PC-3 (cell line): ENCODE data around the gene GOLGB1. TPM values are rescaled to one million over a fixed set of nuclear protein-coding genes. Genes with fewer than 3 reads are reported as not detected.

Source experiments
- ATAC-seq: fragments of 200-7000 bp; cut with Tn5 transposase; 2 replicates; pipeline ENCODE4 v1.9.1; 2020; ENCODE audit warnings: mild to moderate bottlenecking, moderate library complexity
- BruUV-seq: library from RNA; stranded (reverse); fragments of 400-500 nt; replicated peaks from 2 replicates; lab custom pipeline; 2021; lab: Mats Ljungman, UMichigan
- CTCF ChIA-PET: fragments of 300-600 bp; sonication (Branson Sonifier 250); formaldehyde crosslinking; loops from one replicate; lab custom pipeline; 2022; ENCODE audit warnings: antibody characterized with exemption; lab: Charles Lee
- POLR2A ChIA-PET: fragments of 300-600 bp; sonication (Branson Sonifier 250); formaldehyde crosslinking; loops from one replicate; lab custom pipeline; 2022; ENCODE audit warnings: antibody characterized with exemption; ENCODE audit not compliant: unreplicated experiment; lab: Charles Lee
- DNase-seq: peaks from one replicate; pipeline ENCODE4 v3.0.0-alpha.2; 2015
- H2AFZ ChIP-seq: fragments of 300-600 bp; sonication (generic); 2 replicates; pipeline ENCODE4 v1.6.0; 2016; ENCODE audit warnings: antibody characterized with exemption, low read length
- H3F3A ChIP-seq: fragments of 300-600 bp; sonication (generic); one replicate; pipeline ENCODE4 v1.6.0; 2017; ENCODE audit warnings: antibody characterized with exemption, low read length, control low read depth, mild to moderate bottlenecking; ENCODE audit not compliant: unreplicated experiment
- H3K27ac ChIP-seq: fragments of 300-600 bp; sonication (generic); 2 replicates; pipeline ENCODE4 v1.5.1; 2016; ENCODE audit warnings: mild to moderate bottlenecking, low read length
- H3K27me3 ChIP-seq: fragments of 300-600 bp; sonication (generic); 2 replicates; pipeline ENCODE4 v1.6.1; 2016; ENCODE audit warnings: low read length, mixed read lengths
- H3K36me3 ChIP-seq: fragments of 300-600 bp; sonication (generic); 2 replicates; pipeline ENCODE4 v1.6.1; 2016; ENCODE audit warnings: low read depth, mixed run types, low read length, mixed read lengths
- H3K4me1 ChIP-seq: fragments of 300-600 bp; sonication (generic); 2 replicates; pipeline ENCODE4 v1.5.1; 2016; ENCODE audit warnings: low read length; ENCODE audit not compliant: insufficient read depth
- H3K4me2 ChIP-seq: fragments of 300-600 bp; sonication (generic); 2 replicates; pipeline ENCODE4 v1.6.0; 2016; ENCODE audit warnings: low read length
- H3K4me3 ChIP-seq: fragments of 300-600 bp; sonication (generic); 2 replicates; pipeline ENCODE4 v1.5.1; 2016; ENCODE audit warnings: mild to moderate bottlenecking, low read length, mixed read lengths
- H3K79me2 ChIP-seq: fragments of 300-600 bp; sonication (generic); 2 replicates; pipeline ENCODE4 v1.6.1; 2017; ENCODE audit warnings: low read length, mixed read lengths
- H3K9ac ChIP-seq: fragments of 300-600 bp; sonication (generic); 2 replicates; pipeline ENCODE4 v1.6.0; 2016; ENCODE audit warnings: mild to moderate bottlenecking, low read length
- H3K9me2 ChIP-seq: fragments of 300-600 bp; sonication (generic); replicated peaks from 2 replicates; pipeline ENCODE4 v1.6.1; 2016; ENCODE audit warnings: mixed run types, low read length, mixed read lengths
- H3K9me3 ChIP-seq: fragments of 300-600 bp; sonication (generic); 2 replicates; pipeline ENCODE4 v1.6.1; 2016; ENCODE audit warnings: low read length, mixed read lengths
- H4K20me1 ChIP-seq: fragments of 300-600 bp; sonication (generic); 2 replicates; pipeline ENCODE4 v1.6.1; 2016; ENCODE audit warnings: low read length, mixed read lengths
- EZH2 ChIP-seq: fragments of 300-600 bp; sonication (generic); IDR thresholded peaks from one replicate; pipeline ENCODE4 v1.6.1; 2017; ENCODE audit warnings: antibody characterized with exemption, mild to moderate bottlenecking, low read length; ENCODE audit not compliant: unreplicated experiment
- EZH2phosphoT487 ChIP-seq: fragments of 300-600 bp; sonication (generic); IDR thresholded peaks from 2 replicates; pipeline ENCODE4 v1.6.1; 2018; ENCODE audit warnings: mild to moderate bottlenecking, antibody characterized with exemption, low read length, borderline replicate concordance
- intact Hi-C: fragments of 100-400 bp; cut with micrococcal nuclease; formaldehyde crosslinking; loops from 2 replicates; pipeline ENCODE4 v1.9.0; 2023
- total RNA-seq: library from RNA; depleted of rRNA; stranded (reverse); fragments of >200 nt; gene quantifications from 2 replicates; pipeline ENCODE4 v1.2.3, GENCODE V29; 2014
- TF ChIP-seq, protein P1 (sequence below): fragments of 300-600 bp; sonication (generic); conservative IDR thresholded peaks from 2 replicates; pipeline ENCODE4 v1.5.1; 2017; ENCODE audit warnings: antibody characterized with exemption, low read depth, mild to moderate bottlenecking, low read length

The GOLGB1 gene
- total RNA-seq, 1 experiment from 2014 or later, result 31.6 TPM

DNA sequence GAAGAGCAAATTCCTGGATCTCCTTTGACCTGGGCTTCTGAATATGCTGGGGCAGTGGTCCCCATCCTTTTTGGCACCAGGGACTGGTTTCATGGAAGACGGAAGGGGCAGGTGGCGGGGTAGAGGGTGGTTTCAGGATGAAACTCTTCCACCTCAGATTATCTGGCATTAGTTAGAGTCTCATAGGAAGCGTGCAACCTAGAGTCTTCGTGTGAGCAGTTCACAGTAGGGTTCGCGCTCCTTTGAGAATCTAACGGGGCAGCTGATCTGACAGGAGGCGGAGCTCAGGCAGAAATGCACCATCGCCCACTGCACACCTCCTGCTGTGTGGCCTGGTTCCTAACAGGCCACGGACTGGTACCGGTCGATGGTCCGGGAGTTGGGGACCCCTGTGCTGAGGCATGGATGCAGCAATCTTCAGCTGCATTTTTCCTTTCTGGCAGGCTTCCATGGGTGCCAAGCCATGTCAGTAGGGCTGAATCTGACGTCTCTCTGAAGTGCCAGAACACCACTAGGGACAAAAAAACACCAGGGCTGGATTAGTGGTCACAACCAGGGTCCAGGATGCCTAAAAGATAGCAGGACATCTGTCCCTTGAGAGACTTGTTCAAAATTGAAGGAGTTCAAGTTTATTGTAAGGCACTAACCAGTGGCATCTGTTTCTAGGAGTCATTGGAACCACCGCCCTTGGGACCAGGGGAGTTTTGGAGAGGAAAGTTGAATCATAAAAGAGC, 8.4 kb upstream of the GOLGB1 start:
- CTCF ChIA-PET, result no interaction called here
- H2AFZ ChIP-seq, result no peak overlapping the region
- intact Hi-C loops, result no loop called here
- TF ChIP-seq, protein P1, sequence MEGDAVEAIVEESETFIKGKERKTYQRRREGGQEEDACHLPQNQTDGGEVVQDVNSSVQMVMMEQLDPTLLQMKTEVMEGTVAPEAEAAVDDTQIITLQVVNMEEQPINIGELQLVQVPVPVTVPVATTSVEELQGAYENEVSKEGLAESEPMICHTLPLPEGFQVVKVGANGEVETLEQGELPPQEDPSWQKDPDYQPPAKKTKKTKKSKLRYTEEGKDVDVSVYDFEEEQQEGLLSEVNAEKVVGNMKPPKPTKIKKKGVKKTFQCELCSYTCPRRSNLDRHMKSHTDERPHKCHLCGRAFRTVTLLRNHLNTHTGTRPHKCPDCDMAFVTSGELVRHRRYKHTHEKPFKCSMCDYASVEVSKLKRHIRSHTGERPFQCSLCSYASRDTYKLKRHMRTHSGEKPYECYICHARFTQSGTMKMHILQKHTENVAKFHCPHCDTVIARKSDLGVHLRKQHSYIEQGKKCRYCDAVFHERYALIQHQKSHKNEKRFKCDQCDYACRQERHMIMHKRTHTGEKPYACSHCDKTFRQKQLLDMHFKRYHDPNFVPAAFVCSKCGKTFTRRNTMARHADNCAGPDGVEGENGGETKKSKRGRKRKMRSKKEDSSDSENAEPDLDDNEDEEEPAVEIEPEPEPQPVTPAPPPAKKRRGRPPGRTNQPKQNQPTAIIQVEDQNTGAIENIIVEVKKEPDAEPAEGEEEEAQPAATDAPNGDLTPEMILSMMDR, result no peak
- TF ChIP-seq EZH2 (no peak), EZH2phosphoT487 (no peak)
- DNase-seq (no peak), ATAC-seq (no peak)
- no peaks in the 10 kb centered on the region for H3K9me2 ChIP-seq
- POLR2A ChIA-PET, result no interaction called here
- no peaks in the 10 kb centered on the region for H3F3A ChIP-seq
- no TSS peak for BruUV-seq
- H3K4me1 ChIP-seq, result no peaks in the 10 kb centered on the region
- H3K27me3 ChIP-seq, result no peaks in the 10 kb centered on the region
- no peak overlapping the region for H3K4me2 ChIP-seq
- H3K9me3 ChIP-seq, result no peaks in the 10 kb centered on the region
- H3K9ac ChIP-seq, result no peak overlapping the region
- no peaks in the 10 kb centered on the region for H3K36me3 ChIP-seq
- no peaks in the 10 kb centered on the region for H3K79me2 ChIP-seq
- no peak overlapping the region for H3K4me3 ChIP-seq
- H4K20me1 ChIP-seq, result no peaks in the 10 kb centered on the region
- H3K27ac ChIP-seq, result no peak overlapping the region

DNA sequence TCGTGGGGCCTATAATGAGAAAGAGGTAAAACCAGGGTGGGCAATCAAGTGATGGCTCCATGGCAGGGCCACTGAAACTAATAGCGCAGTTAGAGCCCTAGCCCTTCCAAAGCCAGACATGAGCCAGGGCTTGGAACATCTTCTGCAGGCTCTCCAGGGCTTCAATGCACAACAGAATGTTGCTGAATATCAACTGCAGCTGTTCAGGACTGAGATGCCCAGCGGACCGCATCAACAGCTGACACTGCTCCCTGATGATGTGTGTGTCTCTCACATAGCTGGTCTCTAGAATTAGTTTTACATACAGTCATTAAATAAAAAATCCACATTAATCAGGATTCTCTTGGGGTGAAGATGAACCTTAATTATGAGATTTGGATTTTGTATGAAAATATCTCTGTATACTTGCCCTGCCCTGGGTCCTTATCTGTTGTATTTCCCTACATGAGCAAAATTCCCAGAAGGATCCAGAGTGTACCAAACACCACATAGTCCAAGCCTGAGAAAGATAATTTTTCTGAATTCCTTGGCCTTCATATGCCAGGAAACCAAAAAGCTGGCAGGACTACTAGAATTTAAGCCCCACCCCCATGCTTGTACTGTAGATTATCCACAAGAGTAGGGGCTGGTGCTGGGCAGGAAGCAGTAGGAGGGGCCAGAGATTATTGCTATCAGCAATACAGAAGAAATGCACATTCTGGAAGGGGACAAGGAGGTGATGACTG, 7.7 kb upstream of the GOLGB1 start:
- H3K9ac ChIP-seq, result no peak overlapping the region
- ATAC-seq (no peak), DNase-seq (no peak)
- H3K36me3 ChIP-seq, result no peaks in the 10 kb centered on the region
- BruUV-seq, result no TSS peak
- H3K4me1 ChIP-seq, result no peaks in the 10 kb centered on the region
- TF ChIP-seq, protein P1, result no peak
- no peak for TF ChIP-seq EZH2phosphoT487
- no peak for TF ChIP-seq EZH2
- no peaks in the 10 kb centered on the region for H3F3A ChIP-seq
- H3K4me3 ChIP-seq, result no peak overlapping the region
- no peaks in the 10 kb centered on the region for H4K20me1 ChIP-seq
- ChIA-PET POLR2A (no interaction called here), CTCF (no interaction called here)
- H3K27me3 ChIP-seq, result no peaks in the 10 kb centered on the region
- intact Hi-C loops, result no loop called here
- H3K4me2 ChIP-seq, result no peak overlapping the region
- H3K9me2 ChIP-seq, result no peaks in the 10 kb centered on the region
- H3K27ac ChIP-seq, result no peak overlapping the region
- no peaks in the 10 kb centered on the region for H3K9me3 ChIP-seq
- H2AFZ ChIP-seq, result no peak overlapping the region
- H3K79me2 ChIP-seq, result no peaks in the 10 kb centered on the region

DNA sequence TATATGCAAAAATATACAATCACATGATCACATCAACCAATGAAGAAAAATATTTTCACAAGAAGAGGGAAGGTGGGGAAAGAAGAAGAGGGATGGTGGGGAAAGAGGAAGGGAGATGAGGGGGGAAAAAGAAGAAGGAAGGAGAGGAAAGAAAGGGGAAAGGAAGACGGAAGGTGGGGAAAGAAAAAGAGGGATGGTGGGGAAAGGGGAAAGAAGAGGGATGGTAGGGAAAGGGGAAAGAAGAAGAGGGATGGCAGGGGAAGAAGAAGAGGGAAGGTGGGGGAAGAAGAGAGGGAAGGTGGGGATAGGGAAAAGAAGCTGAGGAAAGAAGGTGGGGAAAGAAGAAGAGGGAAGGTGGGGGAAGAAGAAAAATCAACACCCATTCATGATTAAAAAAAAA, 3.2 kb upstream of the GOLGB1 start:
- intact Hi-C loops, result no loop called here
- no peak overlapping the region for H3K27ac ChIP-seq
- POLR2A ChIA-PET, result no interaction called here

More for the DNA sequence above, 3.2 kb upstream of the GOLGB1 start:
- H3K4me3 ChIP-seq, result no peak overlapping the region
- H2AFZ ChIP-seq, result no peak overlapping the region
- ATAC-seq (no peak), DNase-seq (no peak)
- peaks cover 13% of the 10 kb centered on the region for H4K20me1 ChIP-seq
- H3K4me1 ChIP-seq, result peaks cover 14% of the 10 kb centered on the region
- no peak overlapping the region for H3K4me2 ChIP-seq
- no peaks in the 10 kb centered on the region for H3F3A ChIP-seq
- no peaks in the 10 kb centered on the region for H3K27me3 ChIP-seq
- BruUV-seq, result no TSS peak
- H3K9ac ChIP-seq, result no peak overlapping the region
- H3K9me3 ChIP-seq, result no peaks in the 10 kb centered on the region
- no peaks in the 10 kb centered on the region for H3K9me2 ChIP-seq
- CTCF ChIA-PET, result no interaction called here
- TF ChIP-seq, protein P1, result no peak
- TF ChIP-seq EZH2phosphoT487 (no peak), EZH2 (no peak)
- H3K36me3 ChIP-seq, result no peaks in the 10 kb centered on the region
- peaks cover 23% of the 10 kb centered on the region for H3K79me2 ChIP-seq
